MM.1S (cell line): Measurements from ENCODE around the gene SYT5.

Source experiments
- EZH2 ChIP-seq: fragments of 300-600 bp; sonication (generic); optimal IDR thresholded peaks from 2 replicates; pipeline ENCODE3; 2017; ENCODE audit warnings: low read depth, mild to moderate bottlenecking, antibody characterized with exemption, low read length, mixed read lengths
- EZH2phosphoT487 ChIP-seq: fragments of 300-600 bp; sonication (generic); IDR thresholded peaks from 2 replicates; pipeline ENCODE4 v1.6.1; 2018; ENCODE audit warnings: antibody characterized with exemption, low read length
- TF ChIP-seq, protein P1 (sequence below): fragments of 300-600 bp; sonication (generic); IDR thresholded peaks from 2 replicates; pipeline ENCODE4 v1.5.1; 2016; ENCODE audit warnings: antibody characterized with exemption, low read length, mixed read lengths

DNA sequence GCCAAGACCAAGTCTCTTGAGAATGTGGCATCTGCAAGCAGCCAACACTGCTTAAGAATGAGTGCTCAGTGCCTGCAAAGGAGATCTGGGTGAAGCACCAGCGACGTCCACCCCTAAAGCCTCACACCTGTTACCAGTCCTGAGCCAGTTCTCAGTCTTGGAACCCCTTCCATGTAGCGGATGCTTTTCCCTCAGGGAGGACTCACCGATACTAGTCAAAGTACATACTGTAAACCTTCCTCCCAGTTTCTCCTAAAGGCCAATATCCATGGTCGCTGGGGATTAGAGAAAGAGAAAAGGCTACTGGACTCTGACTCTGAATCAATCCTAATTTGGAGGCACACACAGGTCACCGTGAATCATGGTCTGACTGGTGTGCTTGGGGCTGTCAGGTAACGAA lies 33.5 kb upstream of the SYT5 start:
- TF ChIP-seq EZH2 (no peak), EZH2phosphoT487 (no peak)
- TF ChIP-seq, protein P1, sequence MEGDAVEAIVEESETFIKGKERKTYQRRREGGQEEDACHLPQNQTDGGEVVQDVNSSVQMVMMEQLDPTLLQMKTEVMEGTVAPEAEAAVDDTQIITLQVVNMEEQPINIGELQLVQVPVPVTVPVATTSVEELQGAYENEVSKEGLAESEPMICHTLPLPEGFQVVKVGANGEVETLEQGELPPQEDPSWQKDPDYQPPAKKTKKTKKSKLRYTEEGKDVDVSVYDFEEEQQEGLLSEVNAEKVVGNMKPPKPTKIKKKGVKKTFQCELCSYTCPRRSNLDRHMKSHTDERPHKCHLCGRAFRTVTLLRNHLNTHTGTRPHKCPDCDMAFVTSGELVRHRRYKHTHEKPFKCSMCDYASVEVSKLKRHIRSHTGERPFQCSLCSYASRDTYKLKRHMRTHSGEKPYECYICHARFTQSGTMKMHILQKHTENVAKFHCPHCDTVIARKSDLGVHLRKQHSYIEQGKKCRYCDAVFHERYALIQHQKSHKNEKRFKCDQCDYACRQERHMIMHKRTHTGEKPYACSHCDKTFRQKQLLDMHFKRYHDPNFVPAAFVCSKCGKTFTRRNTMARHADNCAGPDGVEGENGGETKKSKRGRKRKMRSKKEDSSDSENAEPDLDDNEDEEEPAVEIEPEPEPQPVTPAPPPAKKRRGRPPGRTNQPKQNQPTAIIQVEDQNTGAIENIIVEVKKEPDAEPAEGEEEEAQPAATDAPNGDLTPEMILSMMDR: no peak
